ENCODE data around the gene ASMT. TPM values are rescaled to one million over a fixed set of nuclear protein-coding genes. Genes with fewer than 3 reads are reported as not detected.

The ASMT gene
- total RNA-seq, 1 experiment from 2014 or later: not detected

DNA sequence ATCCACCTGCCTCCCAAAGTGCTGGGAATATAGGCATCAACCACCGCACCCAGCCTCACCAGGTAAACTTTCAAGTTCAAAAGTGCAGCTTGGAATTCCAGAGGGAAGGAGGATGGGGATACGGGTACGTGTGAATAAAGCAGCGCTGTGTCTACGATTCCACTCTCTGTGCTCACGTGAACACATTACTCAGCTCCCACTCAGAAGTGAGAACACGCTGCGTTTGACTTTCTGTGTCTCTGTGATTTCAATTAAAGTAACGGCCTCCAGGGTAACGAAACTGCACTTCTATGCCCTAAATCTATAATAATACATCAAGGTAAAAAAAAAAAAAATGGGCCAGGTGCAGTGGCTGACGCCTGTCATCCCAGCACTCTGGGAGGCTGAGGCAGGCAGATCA is 8.4 kb upstream of the ASMT start:
- Histone ChIP-seq H3K4me3 (replicated peaks in 1 of 2; ENCODE audit: low read depth in 1 of 2, low read length in 2 of 2) (no peak overlapping the region), H3K9me2 (ENCODE audit: insufficient read depth) (no peaks in the 10 kb centered on the region), H3K4me2 (ENCODE audit: low read length) (no peak overlapping the region), H2AFZ (ENCODE audit: low read depth, low read length, poor library complexity, severe bottlenecking) (no peak overlapping the region), H3K79me2 (ENCODE audit: insufficient read depth, low read length) (no peaks in the 10 kb centered on the region), H3K9ac (ENCODE audit: low read length) (no peak overlapping the region), H3K27me3 (ENCODE audit: insufficient read depth, low read length) (no peaks in the 10 kb centered on the region), H3K4me1 (ENCODE audit: control insufficient read depth in 1 of 2, insufficient read depth in 2 of 2, low read length in 2 of 2) (no peaks in the 10 kb centered on the region), H3K27ac (ENCODE audit: low read depth, low read length) (no peak overlapping the region), H3K36me3 (ENCODE audit: control insufficient read depth in 1 of 2, insufficient read depth in 2 of 2, low read length in 2 of 2) (peaks cover 7 to 11% of the 10 kb centered on the region in 2 experiments; a peak in 2 of 4 replicates), H3K9me3 (ENCODE audit: control insufficient read depth in 1 of 2, insufficient read depth in 1 of 2, low read depth in 1 of 2, low read length in 2 of 2) (no peaks in the 10 kb centered on the region), H4K20me1 (ENCODE audit: insufficient read depth) (no peaks in the 10 kb centered on the region)
- no peak for TF ChIP-seq SRF (IDR thresholded peaks at IDR 0.05; ENCODE audit: low read depth)
- TF ChIP-seq FOSL1 (IDR thresholded peaks at IDR 0.05; ENCODE audit: low read depth): no peak
- no peak for TF ChIP-seq JUND (IDR thresholded peaks at IDR 0.05)
- TF ChIP-seq EZH2 (IDR thresholded peaks at IDR 0.05): no peak
- TF ChIP-seq, protein P1, sequence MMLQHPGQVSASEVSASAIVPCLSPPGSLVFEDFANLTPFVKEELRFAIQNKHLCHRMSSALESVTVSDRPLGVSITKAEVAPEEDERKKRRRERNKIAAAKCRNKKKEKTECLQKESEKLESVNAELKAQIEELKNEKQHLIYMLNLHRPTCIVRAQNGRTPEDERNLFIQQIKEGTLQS (IDR thresholded peaks at IDR 0.05): no peak
- no peak for TF ChIP-seq CEBPB (IDR thresholded peaks at IDR 0.05; ENCODE audit: low read depth)
- no peak for TF ChIP-seq EGR1 (IDR thresholded peaks at IDR 0.05; ENCODE audit: low read depth)
- no peak for TF ChIP-seq ELF1 (IDR thresholded peaks at IDR 0.05; ENCODE audit: borderline replicate concordance, low read depth)
- TF ChIP-seq, protein P2, sequence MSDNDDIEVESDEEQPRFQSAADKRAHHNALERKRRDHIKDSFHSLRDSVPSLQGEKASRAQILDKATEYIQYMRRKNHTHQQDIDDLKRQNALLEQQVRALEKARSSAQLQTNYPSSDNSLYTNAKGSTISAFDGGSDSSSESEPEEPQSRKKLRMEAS (IDR thresholded peaks at IDR 0.05): no peak
- TF ChIP-seq, protein P3, sequence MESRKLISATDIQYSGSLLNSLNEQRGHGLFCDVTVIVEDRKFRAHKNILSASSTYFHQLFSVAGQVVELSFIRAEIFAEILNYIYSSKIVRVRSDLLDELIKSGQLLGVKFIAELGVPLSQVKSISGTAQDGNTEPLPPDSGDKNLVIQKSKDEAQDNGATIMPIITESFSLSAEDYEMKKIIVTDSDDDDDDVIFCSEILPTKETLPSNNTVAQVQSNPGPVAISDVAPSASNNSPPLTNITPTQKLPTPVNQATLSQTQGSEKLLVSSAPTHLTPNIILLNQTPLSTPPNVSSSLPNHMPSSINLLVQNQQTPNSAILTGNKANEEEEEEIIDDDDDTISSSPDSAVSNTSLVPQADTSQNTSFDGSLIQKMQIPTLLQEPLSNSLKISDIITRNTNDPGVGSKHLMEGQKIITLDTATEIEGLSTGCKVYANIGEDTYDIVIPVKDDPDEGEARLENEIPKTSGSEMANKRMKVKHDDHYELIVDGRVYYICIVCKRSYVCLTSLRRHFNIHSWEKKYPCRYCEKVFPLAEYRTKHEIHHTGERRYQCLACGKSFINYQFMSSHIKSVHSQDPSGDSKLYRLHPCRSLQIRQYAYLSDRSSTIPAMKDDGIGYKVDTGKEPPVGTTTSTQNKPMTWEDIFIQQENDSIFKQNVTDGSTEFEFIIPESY (IDR thresholded peaks at IDR 0.05; ENCODE audit: extremely low read depth, insufficient replicate concordance, low read length): no peak
- TF ChIP-seq TCF7L2 (IDR thresholded peaks at IDR 0.05; ENCODE audit: borderline replicate concordance, extremely low read depth, insufficient read depth, insufficient read length): no peak
- TF ChIP-seq ZNF274 (IDR thresholded peaks at IDR 0.05; ENCODE audit: low read depth, low read length): no peak
- BruUV-seq (replicated peaks): no TSS peak
- CTCF ChIA-PET: no interaction called here
- ATAC-seq (no peak), DNase-seq (ENCODE audit: low read depth, low spot score) (no peak)
- POLR2A ChIA-PET: no interaction called here
- intact Hi-C loops (cut with micrococcal nuclease): no loop called here
- RAD21 ChIA-PET (ENCODE audit: low non-redundant PET in 1 of 2, low total read pairs in 2 of 2, uncharacterized antibody in 2 of 2, unreplicated experiment in 2 of 2): no interaction called here
